Renal cortex interstitium (tissue), 11 donors: ENCODE measurements around the gene RNF130. TPM values are rescaled to one million over a fixed set of nuclear protein-coding genes. Genes with fewer than 3 reads are reported as not detected.
"Not testable (repeated sequence)": the region's sequence is repeated elsewhere in the genome, so short reads cannot be mapped to it uniquely, and the experiment has no call there.

ENCODE experiments used
- DNase-seq, 11 donors: peaks; one replicate each; pipeline ENCODE4 v3.0.0-alpha.2; 2013; ENCODE audit warnings: low read depth in 9 of 11, low spot score in 4 of 11; ENCODE audit errors: extremely low read depth in 1 of 11
- polyA plus RNA-seq, 3 donors: library from polyadenylated mRNA; unstranded; fragments of 120-200 nt; gene quantifications; one replicate each; pipeline ENCODE4 v1.2.1, GENCODE V29; 2013; ENCODE audit not compliant: insufficient read length in 3 of 3

RNF130 gene
- polyA plus RNA-seq, 3 donors: 66.5 to 70.2 (median 68.9) TPM

DNA sequence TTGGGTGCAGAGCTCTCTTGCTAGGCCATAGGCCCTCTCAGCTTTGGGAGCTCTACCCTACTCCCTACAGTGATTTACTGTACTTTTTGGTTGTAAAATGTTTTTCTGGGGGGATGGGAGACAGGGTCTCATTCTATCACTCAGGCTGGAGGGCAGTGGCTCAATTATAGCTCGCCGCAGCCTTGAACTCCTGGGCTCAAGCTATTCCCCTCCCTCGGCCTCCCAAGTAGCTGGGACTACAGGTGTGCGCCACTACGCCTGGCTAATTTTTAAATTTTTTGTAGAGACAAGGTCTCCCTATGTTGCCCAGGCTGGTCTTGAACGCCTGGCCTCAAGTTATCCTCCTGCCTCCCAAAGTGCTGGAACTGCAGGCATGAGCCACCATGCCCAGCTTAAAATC is 21.7 kb upstream of the RNF130 start:
- no peak for DNase-seq

DNA sequence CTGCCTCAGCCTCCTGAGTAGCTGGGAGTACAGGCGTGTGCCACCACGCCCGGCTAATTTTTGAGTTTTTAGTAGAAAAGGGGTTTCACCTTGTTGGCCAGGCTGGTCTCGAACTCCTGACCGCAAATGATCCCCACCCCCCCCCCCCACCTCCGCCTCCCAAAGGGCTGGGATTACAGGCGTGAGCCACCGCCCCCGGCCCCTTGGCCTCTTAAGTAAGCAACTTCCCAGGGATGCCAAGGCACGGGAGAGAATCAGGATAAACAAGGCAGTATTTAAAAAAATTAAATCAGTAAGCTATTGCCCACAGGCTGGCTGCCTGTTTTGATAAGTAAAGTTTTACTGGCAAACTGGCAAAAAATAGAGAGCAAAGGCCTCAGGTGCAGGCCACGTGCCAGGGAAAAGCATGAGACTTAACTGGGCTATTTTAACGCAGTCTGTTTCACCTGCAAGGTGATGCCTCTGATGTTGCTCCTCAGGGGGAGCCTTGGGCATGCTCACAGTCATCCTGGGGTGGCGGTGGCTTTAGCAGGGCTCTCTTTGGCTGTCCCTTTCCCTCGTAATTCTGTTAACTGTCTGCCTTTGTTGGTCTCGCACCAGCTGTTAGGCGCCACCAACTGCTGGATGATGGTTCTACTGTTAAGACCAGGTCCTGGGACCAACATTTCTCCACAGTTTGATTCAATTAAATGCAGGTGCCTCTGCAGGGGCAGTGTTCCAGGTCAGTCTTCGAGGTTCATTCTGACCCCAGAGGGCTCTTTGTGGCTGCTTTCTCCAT is 19.4 kb upstream of the RNF130 start:
- peak in 3 of 11 donors; percentile 37 to 43 (median 42) for DNase-seq

- DNase-seq: peak in 10 of 11 donors; percentile 57 to 78 (median 74)
Observed at GRCh38 chr5:180090098-180090768, 18.7 kb upstream of the RNF130 start.

DNA sequence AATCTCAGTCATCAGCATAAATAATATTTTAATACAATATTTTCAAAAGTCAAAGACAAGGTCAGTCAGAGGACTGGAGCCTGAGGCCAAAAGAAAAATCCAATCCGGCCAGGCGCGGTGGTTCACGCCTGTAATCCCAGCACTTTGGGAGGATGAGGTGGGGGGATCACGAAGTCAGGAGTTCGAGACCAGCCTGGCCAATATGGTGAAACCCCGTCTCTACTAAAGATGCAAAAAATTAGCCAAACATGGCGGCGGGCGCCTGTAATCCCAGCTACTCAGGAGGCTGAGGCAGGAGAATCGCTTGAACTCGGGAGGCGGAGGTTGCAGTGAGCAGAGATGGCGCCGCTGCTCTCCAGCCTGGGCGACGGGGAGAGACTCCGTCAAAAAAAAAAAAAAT is 18.1 kb upstream of the RNF130 start:
- DNase-seq: not testable (repeated sequence)

DNA sequence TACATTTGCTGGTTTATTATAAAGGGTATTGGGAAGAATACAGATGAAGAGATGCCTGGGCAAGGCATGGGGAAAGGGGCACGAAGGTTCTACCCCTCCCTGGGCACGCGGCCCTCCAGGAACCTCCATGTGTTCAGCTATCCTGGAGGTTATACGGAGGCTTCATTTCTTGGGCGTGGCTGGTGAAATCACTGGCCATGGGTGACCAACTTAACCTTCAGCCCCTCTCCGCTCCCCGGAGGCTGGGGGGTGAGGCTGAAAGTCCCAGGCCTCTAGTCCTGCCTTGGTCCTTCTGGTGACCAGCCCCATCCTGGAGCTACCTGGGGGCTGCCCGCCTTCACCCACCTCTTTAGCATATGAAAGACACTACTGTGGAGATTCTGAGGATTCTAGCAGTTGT is 17.0 kb upstream of the RNF130 start:
- no peak for DNase-seq

DNA sequence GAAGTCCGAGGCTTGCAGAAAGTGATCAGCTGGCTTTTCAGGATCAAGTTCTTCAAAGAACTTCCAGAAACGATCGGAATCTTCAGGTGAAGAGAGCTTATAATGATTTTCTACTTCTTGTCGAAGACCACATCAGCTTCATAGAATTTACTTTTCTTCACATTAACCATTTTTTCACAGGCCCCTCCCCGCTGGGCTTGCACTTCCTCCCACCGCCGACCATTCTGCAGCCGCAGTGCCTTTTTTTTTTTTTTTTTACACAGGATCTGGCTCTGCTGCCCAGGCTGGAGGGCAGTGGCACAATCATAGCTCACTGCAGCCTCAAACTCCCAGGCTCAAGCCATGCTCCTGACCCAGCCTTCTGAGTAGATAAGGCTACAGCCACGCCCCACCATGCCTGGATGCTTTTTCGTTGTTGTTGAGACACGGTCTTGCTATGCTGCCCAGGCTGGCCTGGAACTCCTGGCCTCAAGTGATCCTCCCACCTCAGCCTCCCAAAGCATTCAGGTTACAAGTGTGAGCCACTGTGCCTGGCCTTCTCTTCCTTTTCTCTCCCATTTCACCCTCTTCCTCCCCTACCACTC is 15.3 kb upstream of the RNF130 start:
- no peak for DNase-seq

- DNase-seq: no peak
Observed at GRCh38 chr5:180085837-180086236, 14.3 kb upstream of the RNF130 start.

DNA sequence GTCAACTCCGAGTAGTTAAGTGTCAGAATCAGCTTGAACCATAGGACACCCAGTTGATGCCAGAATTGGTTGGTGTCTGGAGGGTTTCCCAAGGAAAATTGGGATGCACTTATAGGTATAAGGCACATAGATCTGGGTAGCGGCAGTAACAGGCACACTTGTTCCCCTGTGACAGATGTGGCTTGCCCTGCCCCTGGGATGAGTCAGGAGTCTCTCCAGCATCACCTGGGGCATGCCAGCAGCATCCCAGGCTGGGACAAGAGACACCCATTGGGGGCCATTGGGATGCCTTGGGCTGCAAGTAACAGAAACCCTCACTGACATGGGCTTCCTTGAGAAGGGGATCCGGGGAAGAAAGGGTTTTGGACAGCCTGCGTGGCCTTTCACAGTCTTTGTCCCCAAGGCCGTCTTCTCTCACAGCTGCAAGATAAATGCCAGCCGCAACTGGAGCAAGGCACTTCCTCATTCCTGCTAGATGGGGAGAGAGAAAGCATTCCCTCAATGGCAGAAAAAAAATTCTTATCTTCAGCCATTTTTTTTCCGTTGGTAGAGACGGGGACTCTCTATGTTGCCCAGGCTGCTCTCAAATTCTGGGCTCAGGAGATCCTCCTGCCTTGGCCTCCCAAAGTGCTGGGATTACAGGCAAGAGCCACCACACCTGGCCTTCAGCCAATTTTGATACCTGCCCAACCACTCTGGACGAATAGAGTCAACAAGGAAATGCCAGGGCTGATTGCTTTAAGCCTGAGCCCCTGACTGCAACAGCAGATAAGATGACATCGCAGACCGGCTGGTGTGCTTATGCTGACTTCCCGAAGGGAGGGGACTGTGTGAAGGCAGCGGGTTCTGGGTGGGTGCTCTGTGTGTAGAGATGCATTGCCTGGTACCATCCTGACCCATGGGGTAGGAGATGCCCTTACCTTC is 13.3 kb upstream of the RNF130 start:
- DNase-seq: peak in 1 of 11 donors; percentile 27

DNA sequence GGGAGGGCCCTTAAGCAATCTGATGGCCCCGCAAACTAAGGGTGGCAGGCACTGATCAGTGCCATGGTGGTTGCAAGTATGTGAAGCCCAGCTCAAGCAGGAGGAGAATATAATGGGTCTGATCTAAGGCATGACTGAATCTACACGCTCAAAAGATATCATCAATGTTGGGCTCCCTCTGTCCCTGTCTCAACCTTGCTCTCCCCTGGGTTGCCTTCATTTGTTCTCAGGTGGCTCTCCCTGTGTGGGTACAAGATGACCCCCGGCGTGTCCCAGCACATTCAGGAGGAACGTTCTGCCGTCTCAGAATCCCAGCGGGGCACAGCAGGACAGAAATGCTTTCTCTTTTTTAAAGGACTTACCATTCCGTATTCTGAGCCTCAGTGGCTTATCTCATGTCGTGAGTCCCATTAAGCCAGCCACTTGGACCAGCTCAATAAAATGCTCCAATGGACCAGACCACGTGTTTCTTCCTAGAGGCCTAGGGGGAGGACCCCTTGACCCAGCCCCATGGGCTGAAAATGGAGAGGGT is 12.0 kb upstream of the RNF130 start:
- no peak for DNase-seq

GRCh38 chr5:180082633-180083420 is 11.3 kb upstream of the RNF130 start:
- DNase-seq: no peak

DNA sequence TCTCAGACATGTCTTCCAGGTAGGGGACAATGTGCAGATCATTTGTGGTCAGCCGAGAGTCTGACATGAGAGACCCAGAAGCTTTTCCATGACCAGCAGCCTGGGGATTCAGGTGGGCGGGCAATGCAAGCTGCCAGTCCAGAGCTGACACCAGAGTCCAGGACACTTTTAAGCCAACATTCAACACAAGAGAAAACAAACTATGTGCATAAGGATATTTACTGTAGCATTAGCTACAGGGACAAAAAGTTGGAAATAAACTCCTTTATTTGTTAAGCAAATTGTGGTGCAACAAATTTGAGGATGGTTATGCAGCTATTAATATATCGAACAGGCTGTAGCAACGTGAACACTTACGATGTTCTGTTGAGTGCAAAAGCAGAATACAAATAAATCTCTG is 9.9 kb upstream of the RNF130 start:
- no peak for DNase-seq

DNA sequence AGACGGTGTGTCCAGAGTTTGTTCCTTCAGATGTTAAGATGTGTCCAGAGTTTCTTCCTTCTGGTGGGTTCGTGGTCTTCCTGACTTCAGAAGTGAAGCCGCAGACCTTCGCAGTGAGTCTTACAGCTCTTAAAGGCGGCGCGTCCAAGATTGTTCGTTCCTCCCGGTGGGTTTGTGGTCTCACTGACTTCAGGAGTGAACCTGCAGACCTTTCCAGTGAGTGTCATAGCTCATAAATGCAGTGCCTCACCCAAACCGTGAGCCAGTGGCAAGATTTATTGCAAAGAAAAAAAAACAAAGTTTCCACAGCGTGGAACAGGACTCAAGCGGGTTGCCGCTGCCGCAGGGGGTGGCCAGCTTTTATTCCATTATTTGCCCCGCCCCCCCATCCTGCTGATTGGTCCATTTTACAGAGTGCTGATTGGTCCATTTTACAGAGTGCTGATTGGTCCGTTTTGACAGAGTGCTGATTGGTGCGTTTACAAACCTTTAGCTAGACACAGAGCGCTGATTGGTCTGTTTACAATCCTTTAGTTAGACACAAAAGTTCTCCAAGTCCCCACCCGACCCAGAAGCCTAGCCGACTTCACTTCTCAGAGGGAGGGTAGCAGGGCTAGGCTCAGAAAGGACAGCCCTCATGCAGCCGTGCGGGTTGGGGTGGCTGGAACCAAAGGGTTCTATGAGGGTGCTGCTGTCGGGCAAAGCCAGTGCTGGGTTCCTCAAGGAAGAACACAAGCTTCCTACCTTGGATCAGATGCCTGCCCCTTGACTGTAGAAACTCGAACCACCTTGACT is 9.1 kb upstream of the RNF130 start:
- DNase-seq: no peak

DNA sequence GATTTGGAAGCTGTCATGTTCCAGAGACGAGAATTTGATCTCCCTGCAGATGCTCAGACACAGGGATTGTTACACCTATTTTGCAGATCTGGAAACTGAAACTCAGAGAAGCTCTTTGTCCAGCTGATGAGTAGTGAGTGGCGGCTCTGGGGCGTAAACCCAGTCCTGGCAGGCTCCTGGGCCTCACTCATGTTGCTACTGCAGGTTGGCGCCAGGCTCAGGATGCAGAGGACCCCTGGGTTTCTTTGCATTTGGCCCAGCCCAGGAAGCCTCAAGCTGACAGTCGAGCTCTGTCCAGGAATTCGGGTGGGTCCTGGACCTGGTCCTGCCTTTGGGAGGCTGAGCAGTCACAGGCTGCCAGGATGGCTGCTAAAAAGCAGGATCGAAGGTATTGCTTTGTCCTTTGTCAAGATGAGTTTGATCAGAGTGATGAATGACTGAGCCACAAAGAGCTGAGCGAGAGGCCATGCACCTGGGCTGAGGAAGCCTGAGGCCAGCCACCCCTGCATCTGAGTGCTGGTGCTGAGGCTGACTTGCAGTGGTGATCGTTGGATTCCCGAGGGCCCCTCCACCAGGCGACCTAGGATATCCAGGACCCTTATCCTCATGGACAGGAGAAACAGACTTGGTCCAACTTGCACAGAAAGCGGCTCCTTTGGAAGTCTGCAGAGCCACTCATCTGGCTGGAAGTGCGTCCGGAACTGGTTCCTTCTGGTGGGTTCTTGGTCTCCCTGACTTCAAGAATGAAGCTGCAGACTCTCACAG is 8.3 kb upstream of the RNF130 start:
- no peak for DNase-seq

DNA sequence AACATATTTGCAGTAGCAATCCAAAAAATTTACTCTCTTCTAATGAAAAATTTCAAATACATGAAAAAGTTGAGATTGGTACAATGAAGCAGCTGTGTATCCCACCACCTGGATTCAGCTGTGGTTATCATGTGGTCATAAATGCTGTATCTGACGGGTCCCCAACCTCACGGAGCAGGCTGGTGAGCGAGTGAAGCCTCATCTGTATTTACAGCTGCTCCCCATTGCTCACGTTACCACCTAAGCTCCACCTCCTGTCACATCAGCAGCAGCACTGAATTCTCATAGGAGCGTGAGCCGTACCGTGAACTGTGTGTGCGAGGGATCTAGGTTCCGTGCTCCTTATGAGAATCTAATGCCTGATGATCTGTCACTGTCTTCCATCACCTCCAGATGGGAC is 6.8 kb upstream of the RNF130 start:
- DNase-seq: no peak

GRCh38 chr5:180077594-180078284 is 6.2 kb upstream of the RNF130 start:
- no peak for DNase-seq

DNA sequence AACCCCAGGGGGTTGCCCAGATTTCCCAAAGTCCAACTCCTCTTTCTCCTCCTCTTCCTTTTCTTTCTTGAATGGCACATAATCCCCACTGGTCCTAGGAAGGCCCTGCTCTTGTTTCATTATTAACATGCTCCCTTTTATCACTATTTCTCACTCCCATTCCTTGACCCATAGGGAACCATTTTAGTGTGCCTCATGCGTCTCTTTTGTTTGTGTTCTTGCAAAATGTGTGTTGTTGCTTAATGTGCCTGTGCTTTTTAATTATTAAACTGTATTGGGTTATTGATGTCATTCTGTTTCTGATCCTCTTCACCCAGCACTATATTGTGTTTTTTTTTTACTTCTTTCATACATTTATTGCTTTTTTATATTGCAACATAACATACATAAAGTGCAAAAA is 4.1 kb upstream of the RNF130 start:
- no peak for DNase-seq
